Mammary epithelial cell (primary cell): ENCODE data around the gene MIB2.
"Not testable (repeated sequence)": the region's sequence is repeated elsewhere in the genome, so short reads cannot be mapped to it uniquely, and the experiment has no call there.

Experiments used
- EZH2 ChIP-seq: IDR thresholded peaks from 2 replicates; pipeline ENCODE4 v1.6.1; 2012; ENCODE audit warnings: low read length, inconsistent platforms, borderline replicate concordance
- TF ChIP-seq, protein P1 (sequence below), 2 donors: IDR thresholded peaks in 1 of 2; conservative IDR thresholded peaks in 1 of 2; 2 replicates each; pipeline ENCODE4 v1.5.1; 2011 to 2012; ENCODE audit warnings: inconsistent platforms in 2 of 2, low read length in 2 of 2, mild to moderate bottlenecking in 2 of 2, control low read depth in 1 of 2, low read depth in 1 of 2; ENCODE audit not compliant: insufficient read depth in 1 of 2; ENCODE audit errors: extremely low read depth in 1 of 2

DNA sequence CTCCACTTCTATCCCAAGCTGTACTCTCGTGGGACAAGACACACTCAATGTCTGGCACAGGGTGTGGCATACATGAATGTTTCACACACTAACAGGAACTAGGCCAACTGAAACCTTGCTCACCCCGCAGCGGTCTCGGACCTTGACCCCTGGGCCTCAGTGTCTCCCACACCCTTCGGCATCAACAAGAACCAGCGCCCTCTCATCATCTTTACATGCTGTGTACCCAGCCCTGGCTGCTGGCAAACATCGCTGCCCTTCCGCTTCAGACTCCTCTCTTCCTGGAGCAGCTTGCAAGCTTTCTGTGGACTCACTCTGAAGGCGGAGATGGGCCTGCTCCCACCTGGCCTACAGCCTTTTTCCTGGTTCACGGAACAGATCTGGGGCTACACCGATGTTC is 33.0 kb downstream of the MIB2 start:
- not testable (repeated sequence) for TF ChIP-seq EZH2
- TF ChIP-seq, protein P1, sequence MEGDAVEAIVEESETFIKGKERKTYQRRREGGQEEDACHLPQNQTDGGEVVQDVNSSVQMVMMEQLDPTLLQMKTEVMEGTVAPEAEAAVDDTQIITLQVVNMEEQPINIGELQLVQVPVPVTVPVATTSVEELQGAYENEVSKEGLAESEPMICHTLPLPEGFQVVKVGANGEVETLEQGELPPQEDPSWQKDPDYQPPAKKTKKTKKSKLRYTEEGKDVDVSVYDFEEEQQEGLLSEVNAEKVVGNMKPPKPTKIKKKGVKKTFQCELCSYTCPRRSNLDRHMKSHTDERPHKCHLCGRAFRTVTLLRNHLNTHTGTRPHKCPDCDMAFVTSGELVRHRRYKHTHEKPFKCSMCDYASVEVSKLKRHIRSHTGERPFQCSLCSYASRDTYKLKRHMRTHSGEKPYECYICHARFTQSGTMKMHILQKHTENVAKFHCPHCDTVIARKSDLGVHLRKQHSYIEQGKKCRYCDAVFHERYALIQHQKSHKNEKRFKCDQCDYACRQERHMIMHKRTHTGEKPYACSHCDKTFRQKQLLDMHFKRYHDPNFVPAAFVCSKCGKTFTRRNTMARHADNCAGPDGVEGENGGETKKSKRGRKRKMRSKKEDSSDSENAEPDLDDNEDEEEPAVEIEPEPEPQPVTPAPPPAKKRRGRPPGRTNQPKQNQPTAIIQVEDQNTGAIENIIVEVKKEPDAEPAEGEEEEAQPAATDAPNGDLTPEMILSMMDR (conservative IDR thresholded peaks at IDR 0.05 in 1 of 2, IDR thresholded peaks at IDR 0.05 in 1 of 2; ENCODE audit: extremely low read depth in 1 of 2, insufficient read depth in 1 of 2, low read depth in 1 of 2, low read length in 2 of 2): not testable (repeated sequence)
